HG03469 (cell line): ENCODE data around the gene EZH1.

ENCODE experiments used
- ATAC-seq: cut with Tn5 transposase; IDR thresholded peaks from one replicate; pipeline ENCODE4 v1.9.1; 2021; ENCODE audit warnings: mild to moderate bottlenecking, moderate library complexity, moderate number of reproducible peaks; ENCODE audit not compliant: unreplicated experiment

EZH1 gene

GRCh38 chr17:42684929-42685556 is 59.8 kb downstream of the EZH1 start:
- ATAC-seq, result no peak

GRCh38 chr17:42683407-42684034 is 61.3 kb downstream of the EZH1 start:
- no peak for ATAC-seq

GRCh38 chr17:42682722-42683403 is 62.0 kb downstream of the EZH1 start:
- no peak for ATAC-seq

- ATAC-seq, result no peak
Measured at GRCh38 chr17:42681976-42682721, 62.7 kb downstream of the EZH1 start, which contains the start of gene CNTNAP1. Gene CNTNAP1 (plus strand): TSS chr17:42682531. CDS start chr17:42682830, 299 bp downstream.

GRCh38 chr17:42680331-42680808 is 64.5 kb downstream of the EZH1 start:
- ATAC-seq, result no peak

- ATAC-seq, result no peak
Measured at GRCh38 chr17:42679492-42680330, 65.1 kb downstream of the EZH1 start.

- no peak for ATAC-seq
Measured at GRCh38 chr17:42678951-42679491, 65.8 kb downstream of the EZH1 start.

GRCh38 chr17:42677921-42678781 is 66.7 kb downstream of the EZH1 start:
- ATAC-seq, result no peak

GRCh38 chr17:42677012-42677857 is 67.6 kb downstream of the EZH1 start:
- peak; percentile 34 for ATAC-seq

GRCh38 chr17:42676424-42677011 is 68.3 kb downstream of the EZH1 start, which contains the start of gene PLEKHH3:
Gene PLEKHH3 (minus strand): TSS chr17:42676994. CDS start chr17:42676563, 431 bp downstream.
- no peak for ATAC-seq

GRCh38 chr17:42675965-42676423 is 68.8 kb downstream of the EZH1 start:
- ATAC-seq, result no peak

- no peak for ATAC-seq
Measured at GRCh38 chr17:42675348-42675964, 69.4 kb downstream of the EZH1 start.

- no peak for ATAC-seq
Measured at GRCh38 chr17:42674755-42675347, 70.0 kb downstream of the EZH1 start.

- no peak for ATAC-seq
Measured at GRCh38 chr17:42673885-42674754, 70.7 kb downstream of the EZH1 start.

- ATAC-seq, result no peak
Measured at GRCh38 chr17:42673266-42673884, 71.5 kb downstream of the EZH1 start.
